Endometrial microvascular endothelial cells (primary cell): ENCODE data around the gene ILK. TPM values are rescaled to one million over a fixed set of nuclear protein-coding genes. Genes with fewer than 3 reads are reported as not detected.

Experiments used
- in situ Hi-C: cut with HindIII; loops from 2 replicates; pipeline ENCODE4 v1.10.0; 2017; ENCODE audit warnings: low sequenced_read_pairs, low pct_unique_long_range_greater_than_20kb; ENCODE audit errors: inconsistent ontology term
- total RNA-seq: library from RNA; depleted of rRNA; stranded (reverse); fragments of >200 nt; gene quantifications from one replicate; pipeline ENCODE4 v1.2.3, GENCODE V29; 2015; ENCODE audit errors: inconsistent ontology term

Gene ILK
- total RNA-seq, 1 donor from 2014 or later, result 247 TPM

- in situ Hi-C loops, result no loop called here
These were observed 43.5 kb downstream of the ILK start for GRCh38 chr11:6646918-6647679.

DNA sequence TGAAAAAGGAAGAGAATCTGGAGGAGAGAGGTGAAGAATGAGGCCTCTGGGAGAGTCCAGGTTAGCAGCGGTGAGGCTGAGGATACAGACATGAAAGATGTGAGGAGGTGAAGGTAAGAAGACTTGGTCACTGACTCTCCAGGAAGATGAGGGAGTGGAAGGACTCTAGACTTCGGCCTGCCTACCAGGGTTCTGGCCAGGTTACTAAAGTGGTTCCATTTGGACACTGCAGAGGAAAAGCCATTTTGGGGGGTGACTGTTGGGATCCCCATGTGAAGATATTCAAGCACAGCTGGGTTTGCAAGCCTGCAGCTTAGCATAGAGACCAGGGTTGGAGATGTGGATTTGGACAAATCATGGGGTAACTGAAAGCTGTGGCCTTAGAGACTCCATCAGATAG, 44.3 kb downstream of the ILK start:
- in situ Hi-C loops, result no loop called here

GRCh38 chr11:6648501-6648900, 44.9 kb downstream of the ILK start:
- in situ Hi-C loops, result no loop called here

- in situ Hi-C loops, result loop anchor here (5.0 kb wide), 1 partner anchor 33 kb away; the partner anchor contains the start of gene TPP1
These were observed 46.5 kb downstream of the ILK start for GRCh38 chr11:6650104-6650503.

- in situ Hi-C loops, result loop anchor here (5.0 kb wide), 1 partner anchor 34 kb away; the partner anchor contains the start of gene TPP1
These were observed 47.4 kb downstream of the ILK start for GRCh38 chr11:6650980-6651379.

GRCh38 chr11:6652182-6652581, 48.6 kb downstream of the ILK start:
- in situ Hi-C loops, result loop anchor here (5.0 kb wide), 1 partner anchor 35 kb away; the partner anchor contains the start of gene TPP1

GRCh38 chr11:6653097-6653496, 49.5 kb downstream of the ILK start:
- in situ Hi-C loops, result loop anchor here (5.0 kb wide), 1 partner anchor 36 kb away; the partner anchor contains the start of gene TPP1

DNA sequence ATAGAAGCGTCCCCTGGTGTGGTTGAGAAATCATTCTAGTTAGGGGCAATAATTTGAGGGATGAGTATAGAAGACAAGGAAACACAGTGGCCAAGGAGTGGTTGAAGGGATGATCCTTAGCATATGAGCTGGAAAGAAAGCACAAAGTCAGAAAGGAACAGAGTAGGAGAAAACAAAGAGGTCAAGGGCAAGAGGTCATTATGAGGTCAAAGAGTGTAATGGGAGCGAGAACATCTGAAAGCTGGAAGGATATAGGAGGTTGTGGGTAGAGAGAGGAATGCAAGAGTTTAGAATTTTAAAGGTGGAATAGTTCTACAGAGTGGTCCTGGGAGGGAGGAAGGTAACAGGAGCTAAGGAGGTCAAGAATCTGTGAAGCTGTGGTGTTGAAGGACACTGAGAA, 50.1 kb downstream of the ILK start:
- in situ Hi-C loops, result loop anchor here (5.0 kb wide), 1 partner anchor 36 kb away; the partner anchor contains the start of gene TPP1

GRCh38 chr11:6654281-6655019, 50.9 kb downstream of the ILK start:
- in situ Hi-C loops, result loop anchor here (5.0 kb wide), 1 partner anchor 37 kb away; the partner anchor contains the start of gene TPP1

DNA sequence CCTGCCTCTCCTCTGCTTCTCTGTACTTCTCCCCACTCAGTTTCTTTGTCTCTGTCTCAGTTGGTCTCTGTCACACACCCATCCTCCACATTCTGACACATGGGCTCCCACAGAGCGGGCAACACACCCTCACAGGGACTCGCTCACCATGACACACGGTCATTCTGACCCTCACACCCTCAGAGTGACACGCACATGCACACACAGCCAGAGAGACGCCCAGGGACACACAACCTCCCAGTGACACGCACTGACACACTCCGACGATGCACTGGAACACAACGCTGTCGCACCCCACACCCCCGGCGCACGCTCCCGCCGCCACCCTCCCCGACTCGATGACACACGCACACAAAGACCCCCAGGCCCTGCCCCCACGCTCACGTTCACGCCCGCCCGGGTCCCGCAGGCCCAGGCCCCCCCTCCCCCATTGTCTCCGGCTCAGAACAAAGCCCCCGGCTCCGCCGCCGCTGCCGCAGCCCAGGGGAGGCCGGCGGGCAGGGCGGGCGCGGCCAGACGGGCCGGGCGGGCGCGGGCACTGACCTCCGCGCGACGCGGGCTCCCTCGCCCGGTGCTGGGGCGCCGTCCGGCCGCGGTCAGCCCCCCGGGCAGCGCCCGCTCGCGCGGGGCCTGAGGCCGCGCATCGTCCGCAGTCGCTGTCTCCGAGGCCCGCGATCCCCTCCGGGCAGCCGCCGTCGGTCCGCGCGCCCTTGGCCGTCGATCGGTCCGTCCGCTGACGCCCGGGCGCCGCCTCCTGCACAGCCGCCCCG, 51.6 kb downstream of the ILK start:
- in situ Hi-C loops, result no loop called here

DNA sequence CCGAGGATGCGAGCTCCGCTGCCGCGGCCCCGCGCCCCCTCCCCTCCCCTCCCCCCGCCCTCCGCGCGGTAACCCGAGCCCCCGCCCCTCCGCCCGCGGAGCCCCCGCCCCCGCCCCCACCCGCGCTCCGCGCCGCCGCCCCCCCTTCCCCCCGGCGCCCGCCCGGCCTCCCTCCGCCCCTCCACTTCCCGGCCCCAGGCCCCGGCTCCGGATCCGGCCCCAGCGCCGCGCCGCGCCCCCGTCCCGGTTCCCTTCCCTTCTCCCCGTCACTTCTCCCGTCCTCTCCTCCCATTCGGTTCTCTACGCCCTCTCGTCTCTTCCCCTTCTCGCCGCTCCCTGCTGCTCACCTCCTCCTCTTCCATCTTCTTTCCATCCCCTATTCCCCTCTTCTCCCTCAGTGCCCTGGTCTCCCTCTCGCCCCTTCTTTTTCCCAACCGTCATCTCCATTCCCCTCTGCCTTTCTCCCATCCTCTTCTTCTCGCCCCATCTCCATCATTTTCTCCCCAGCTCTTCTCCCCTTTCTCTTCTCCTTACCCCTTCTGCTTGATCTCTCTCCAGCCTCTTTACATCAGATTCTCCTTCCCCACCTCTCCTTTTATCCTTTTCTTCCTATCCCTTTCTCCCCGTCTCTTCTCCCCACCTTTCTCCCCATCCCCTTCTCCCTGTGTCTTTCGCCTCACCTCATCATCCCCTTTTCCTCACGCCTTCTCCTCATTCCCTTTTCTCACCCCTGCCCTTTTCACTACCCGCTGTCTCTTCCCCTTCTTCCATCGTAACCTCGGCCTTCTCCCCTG, 52.4 kb downstream of the ILK start, which contains the start of gene DCHS1:
DCHS1 (minus strand) TSS at position 20 of the 794 bp plus-strand sequence. CDS start 14,196 bp downstream, outside the sequence.
- in situ Hi-C loops, result no loop called here

DNA sequence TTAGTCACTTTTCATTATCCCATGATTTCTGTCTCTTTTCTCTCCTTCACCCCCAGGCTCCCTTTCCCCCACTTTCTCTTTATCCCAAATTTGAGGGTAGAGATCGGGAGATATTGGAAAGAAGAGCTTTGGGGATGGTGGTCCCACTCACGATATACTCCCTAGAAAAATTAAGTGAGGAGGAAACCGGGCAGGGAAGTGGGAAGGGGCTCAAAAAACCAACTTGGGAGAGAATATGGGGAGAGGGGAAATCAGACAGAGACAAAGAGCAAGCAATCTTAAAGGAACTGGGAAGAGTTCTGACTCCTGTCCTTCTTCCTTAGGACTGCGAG, 53.0 kb downstream of the ILK start:
- in situ Hi-C loops, result no loop called here

DNA sequence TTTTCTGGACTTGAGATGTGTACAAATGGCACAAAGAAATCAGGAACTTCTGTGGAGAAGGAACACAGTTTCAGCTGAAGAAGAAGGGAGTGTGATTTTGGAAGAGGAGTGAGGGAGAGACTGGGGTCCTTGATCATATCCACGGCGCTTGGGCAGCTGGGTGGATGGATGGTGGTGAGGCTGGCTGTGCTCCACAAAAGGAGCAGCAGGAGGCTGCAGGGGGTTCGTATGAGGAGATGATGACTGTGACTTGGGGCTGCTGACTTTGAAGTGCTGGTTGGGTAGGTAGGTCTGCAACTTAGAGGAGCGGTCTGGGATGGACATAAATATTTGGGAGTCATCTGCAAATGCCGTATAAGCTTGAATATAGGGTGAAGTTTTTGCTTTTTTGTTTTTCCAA, 53.4 kb downstream of the ILK start:
- in situ Hi-C loops, result no loop called here

GRCh38 chr11:6657346-6657745, 53.8 kb downstream of the ILK start:
- in situ Hi-C loops, result no loop called here

DNA sequence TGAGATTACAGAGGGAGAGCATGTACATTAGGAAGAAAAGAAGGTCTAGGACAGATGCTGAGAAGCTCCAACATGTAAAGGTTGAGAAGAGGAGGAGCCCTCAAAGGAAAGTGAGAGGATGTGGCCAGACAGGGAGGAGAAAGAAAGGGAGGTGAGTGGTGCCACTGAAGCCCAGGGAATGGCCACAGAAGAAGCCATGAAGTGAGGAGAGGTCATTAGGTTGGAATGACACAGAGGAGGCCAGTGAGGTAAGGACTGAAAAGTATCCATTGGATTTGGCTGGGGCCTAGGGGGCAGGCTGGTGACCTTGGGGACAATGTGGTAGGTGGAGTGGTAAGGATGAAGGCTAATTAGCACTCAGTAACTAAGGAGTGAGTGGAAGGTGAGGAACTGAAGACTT, 55.1 kb downstream of the ILK start:
- in situ Hi-C loops, result no loop called here
